Natural killer cell (primary cell): ENCODE results near the gene TMEM130. TPM values are rescaled to one million over a fixed set of nuclear protein-coding genes. Genes with fewer than 3 reads are reported as not detected.

Experiments used
- ATAC-seq, 3 donors: fragments of 150-1000 bp in 2 of 3; fragments of 200-7000 bp in 1 of 3; cut with Tn5 transposase; 1 replicate in 1 of 3; 2 replicates in 2 of 3; pipeline ENCODE4 v1.10.0; 2021; ENCODE audit warnings: mild to moderate bottlenecking in 2 of 3, moderate library complexity in 2 of 3
- DNase-seq, 2 donors: peaks; one replicate each; pipeline versions ENCODE4 v3.0.0 to v3.0.0-alpha.2; 2013 to 2021; ENCODE audit warnings: mixed read lengths in 1 of 2
- H3K27ac ChIP-seq: one replicate; pipeline ENCODE4 v1.5.1; 2013; ENCODE audit warnings: mild to moderate bottlenecking, low read length
- H3K27me3 ChIP-seq: one replicate; pipeline ENCODE4 v1.6.1; 2013; ENCODE audit warnings: low read length; ENCODE audit not compliant: control insufficient read depth, insufficient read depth
- H3K36me3 ChIP-seq: one replicate; pipeline ENCODE4 v1.6.1; 2013; ENCODE audit warnings: low read length; ENCODE audit not compliant: control insufficient read depth, insufficient read depth
- H3K4me1 ChIP-seq: one replicate; pipeline ENCODE4 v1.6.1; 2013; ENCODE audit warnings: low read length; ENCODE audit not compliant: control insufficient read depth, insufficient read depth
- H3K4me3 ChIP-seq: one replicate; pipeline ENCODE4 v1.5.1; 2013; ENCODE audit warnings: low read length
- H3K9me3 ChIP-seq: one replicate; pipeline ENCODE4 v1.6.1; 2013; ENCODE audit warnings: low read length; ENCODE audit not compliant: control insufficient read depth, insufficient read depth
- H3K27ac Mint-ChIP-seq, 2 donors: one replicate each; pipeline ENCODE4 v1.8.0; 2022; ENCODE audit warnings: mild to moderate bottlenecking in 2 of 2, mixed read lengths in 2 of 2, moderate library complexity in 1 of 2
- H3K27me3 Mint-ChIP-seq, 2 donors: one replicate each; pipeline ENCODE4 v1.8.0; 2022; ENCODE audit warnings: low read depth in 2 of 2, mixed read lengths in 2 of 2
- H3K36me3 Mint-ChIP-seq: one replicate; pipeline ENCODE4 v1.8.0; 2022; ENCODE audit warnings: mixed read lengths
- H3K4me1 Mint-ChIP-seq, 2 donors: one replicate each; pipeline ENCODE4 v1.8.0; 2022; ENCODE audit warnings: mixed read lengths in 2 of 2
- H3K4me3 Mint-ChIP-seq: one replicate; pipeline ENCODE4 v1.8.0; 2022; ENCODE audit warnings: mild to moderate bottlenecking, moderate library complexity, mixed read lengths
- H3K9me3 Mint-ChIP-seq, 2 donors: one replicate each; pipeline ENCODE4 v1.8.0; 2022; ENCODE audit warnings: mixed read lengths in 2 of 2
- WGBS: methylation state at CpG from one replicate; pipeline ENCODE4 v1.1.7; 2013; ENCODE audit warnings: missing lambda C conversion rate; ENCODE audit not compliant: insufficient coverage; 5-methylcytosine and 5-hydroxymethylcytosine counted together
- intact Hi-C: fragments of 100-400 bp; cut with micrococcal nuclease; formaldehyde crosslinking; loops from one replicate; pipeline ENCODE4 v1.14.2; 2022
- total RNA-seq, 4 donors: library from RNA; stranded (reverse); fragments of 120-200 nt in 1 of 4; gene quantifications; one replicate each; pipeline versions ENCODE4 v1.2.3 to v1.2.4, GENCODE V29; 2013 to 2022
- TF ChIP-seq, protein P1 (sequence below): fragments of 200-600 bp; IDR thresholded peaks from one replicate; pipeline ENCODE4 v1.8.0; 2022; ENCODE audit warnings: antibody characterized with exemption

The TMEM130 gene
- total RNA-seq, 3 donors from 2014 or later (not counting 1 experiment from before 2014, with no cell fraction given): not detected

DNA sequence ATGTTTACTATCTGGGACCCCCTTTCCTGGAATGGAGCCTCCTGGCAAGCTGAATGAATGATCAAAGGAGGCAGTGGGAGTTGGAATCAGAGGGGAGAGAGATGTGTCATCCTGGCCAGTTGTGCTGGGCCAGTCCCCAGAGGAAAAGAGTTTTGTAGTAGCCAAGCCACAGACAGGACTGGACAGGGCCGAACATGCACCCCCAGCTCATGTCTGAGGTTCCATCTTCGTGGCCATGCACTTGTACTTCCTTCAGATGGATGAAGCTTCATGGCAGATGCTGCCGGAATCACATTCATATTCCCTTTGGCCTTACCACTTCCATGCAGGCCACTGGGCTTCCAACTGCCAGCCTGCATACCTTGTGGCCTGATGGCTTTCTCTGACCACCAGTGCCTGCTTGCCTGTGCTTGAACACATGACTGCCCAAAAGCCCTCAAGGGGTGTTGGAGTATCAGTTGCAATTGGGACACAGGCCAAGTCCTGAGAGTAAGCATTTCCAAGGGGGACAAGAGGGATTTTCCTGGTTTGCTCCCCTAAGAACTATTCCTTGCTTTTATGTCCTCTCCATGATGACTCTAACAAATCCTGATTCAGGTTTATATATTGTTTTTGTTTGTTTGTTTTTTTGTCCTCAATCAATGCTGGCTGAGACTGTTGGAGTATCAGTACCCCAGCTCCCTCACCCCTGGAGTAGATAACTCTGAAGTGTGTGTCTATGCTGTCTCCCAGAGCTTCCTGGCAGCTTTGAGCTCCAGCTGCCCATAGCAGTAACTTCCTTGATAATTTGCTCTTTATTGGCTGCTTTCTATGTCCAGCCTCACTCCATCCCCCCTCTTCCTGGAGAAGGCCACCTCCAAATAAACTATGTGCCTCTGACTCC is 63.6 kb downstream of the TMEM130 start:
- Mint-ChIP-seq H3K9me3 (peaks cover 0 to 2% of the 10 kb centered on the region in 2 donors), H3K27ac (no peak overlapping the region), H3K4me1 (no peaks in the 10 kb centered on the region), H3K27me3 (peaks cover 0 to 5% of the 10 kb centered on the region in 2 donors), H3K36me3 (no peaks in the 10 kb centered on the region), H3K4me3 (no peak overlapping the region)
- DNase-seq (no peak), ATAC-seq (no peak)
- no peak overlapping the region for H3K27ac ChIP-seq
- intact Hi-C loops: no loop called here
- H3K9me3 ChIP-seq: peaks cover 17% of the 10 kb centered on the region
- WGBS: 80% methylated on average over 3 of the region's 3 CpGs
- H3K36me3 ChIP-seq: no peaks in the 10 kb centered on the region
- no peaks in the 10 kb centered on the region for H3K27me3 ChIP-seq
- H3K4me1 ChIP-seq: peaks cover 12% of the 10 kb centered on the region
- H3K4me3 ChIP-seq: no peak overlapping the region
- TF ChIP-seq, protein P1, sequence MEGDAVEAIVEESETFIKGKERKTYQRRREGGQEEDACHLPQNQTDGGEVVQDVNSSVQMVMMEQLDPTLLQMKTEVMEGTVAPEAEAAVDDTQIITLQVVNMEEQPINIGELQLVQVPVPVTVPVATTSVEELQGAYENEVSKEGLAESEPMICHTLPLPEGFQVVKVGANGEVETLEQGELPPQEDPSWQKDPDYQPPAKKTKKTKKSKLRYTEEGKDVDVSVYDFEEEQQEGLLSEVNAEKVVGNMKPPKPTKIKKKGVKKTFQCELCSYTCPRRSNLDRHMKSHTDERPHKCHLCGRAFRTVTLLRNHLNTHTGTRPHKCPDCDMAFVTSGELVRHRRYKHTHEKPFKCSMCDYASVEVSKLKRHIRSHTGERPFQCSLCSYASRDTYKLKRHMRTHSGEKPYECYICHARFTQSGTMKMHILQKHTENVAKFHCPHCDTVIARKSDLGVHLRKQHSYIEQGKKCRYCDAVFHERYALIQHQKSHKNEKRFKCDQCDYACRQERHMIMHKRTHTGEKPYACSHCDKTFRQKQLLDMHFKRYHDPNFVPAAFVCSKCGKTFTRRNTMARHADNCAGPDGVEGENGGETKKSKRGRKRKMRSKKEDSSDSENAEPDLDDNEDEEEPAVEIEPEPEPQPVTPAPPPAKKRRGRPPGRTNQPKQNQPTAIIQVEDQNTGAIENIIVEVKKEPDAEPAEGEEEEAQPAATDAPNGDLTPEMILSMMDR: no peak

DNA sequence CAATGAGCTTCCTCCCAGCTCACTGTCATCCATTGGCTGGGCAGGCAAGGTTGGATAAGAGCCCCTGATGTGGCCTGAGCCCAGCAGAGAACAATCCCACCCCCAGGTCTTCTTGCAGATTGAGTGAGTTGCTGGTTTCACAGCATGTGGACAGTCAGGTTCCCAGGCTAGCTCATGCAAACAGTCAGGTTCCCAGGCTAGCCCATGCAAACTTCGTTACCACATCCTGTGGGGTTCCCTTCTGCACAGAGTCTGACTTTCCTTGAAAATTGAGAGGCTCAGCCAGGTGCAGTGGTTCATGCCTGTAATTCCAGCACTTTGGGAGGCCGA is 67.1 kb downstream of the TMEM130 start:
- Mint-ChIP-seq H3K36me3 (no peaks in the 10 kb centered on the region), H3K9me3 (no peaks in the 10 kb centered on the region), H3K4me3 (no peak overlapping the region), H3K4me1 (no peaks in the 10 kb centered on the region), H3K27me3 (peaks cover 0 to 5% of the 10 kb centered on the region in 2 donors), H3K27ac (no peak overlapping the region)
- ATAC-seq: no peak
- H3K27me3 ChIP-seq: no peaks in the 10 kb centered on the region
- peaks cover 12% of the 10 kb centered on the region for H3K4me1 ChIP-seq
- intact Hi-C loops: no loop called here
- peaks cover 11% of the 10 kb centered on the region for H3K9me3 ChIP-seq
- no peak overlapping the region for H3K27ac ChIP-seq
- H3K4me3 ChIP-seq: no peak overlapping the region
- TF ChIP-seq, protein P1: no peak
- WGBS: 84% methylated on average over 2 of the region's 2 CpGs
- DNase-seq: no peak
- H3K36me3 ChIP-seq: no peaks in the 10 kb centered on the region

DNA sequence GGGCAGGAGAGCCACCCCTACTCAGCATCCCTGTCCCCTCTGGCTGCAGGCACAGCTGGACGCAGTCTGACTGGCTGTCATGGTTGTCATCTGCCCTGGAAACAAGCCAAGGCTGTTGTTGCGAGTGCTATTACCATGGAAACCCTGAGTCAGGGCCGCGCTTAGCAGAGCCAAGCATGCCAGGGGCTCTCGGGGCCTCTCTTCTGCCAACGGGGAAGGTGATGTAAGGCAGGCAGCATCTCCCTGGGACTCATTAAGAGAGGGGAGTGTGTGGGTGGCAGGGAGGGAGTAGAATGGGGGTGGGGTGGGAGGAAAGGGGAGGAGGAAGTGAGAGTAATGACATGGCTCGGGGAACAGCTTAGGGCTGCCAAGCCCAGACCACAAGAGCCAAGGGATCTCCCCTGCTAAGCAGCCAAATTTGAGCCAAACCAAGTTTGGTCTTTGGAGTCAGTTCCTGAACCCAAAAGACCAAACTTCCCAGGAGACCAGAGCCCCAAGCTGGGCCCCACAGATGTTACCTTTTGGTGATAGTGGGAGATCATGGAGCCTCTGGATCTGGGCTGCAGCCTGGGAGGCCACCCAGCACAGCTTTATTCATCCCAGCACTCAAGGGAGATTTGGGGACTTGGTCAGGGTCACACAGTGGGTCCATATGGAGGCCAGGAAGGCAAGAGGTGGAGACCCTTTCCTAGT is 67.6 kb downstream of the TMEM130 start:
- Mint-ChIP-seq H3K4me1 (no peaks in the 10 kb centered on the region), H3K9me3 (no peaks in the 10 kb centered on the region), H3K27me3 (peaks cover 0 to 3% of the 10 kb centered on the region in 2 donors), H3K27ac (no peak overlapping the region), H3K36me3 (no peaks in the 10 kb centered on the region), H3K4me3 (no peak overlapping the region)
- Histone ChIP-seq H3K27ac (no peak overlapping the region), H3K4me3 (no peak overlapping the region), H3K4me1 (peaks cover 12% of the 10 kb centered on the region), H3K36me3 (no peaks in the 10 kb centered on the region), H3K9me3 (peaks cover 11% of the 10 kb centered on the region), H3K27me3 (no peaks in the 10 kb centered on the region)
- intact Hi-C loops: no loop called here
- DNase-seq (peak in 1 of 2 donors; percentile 20), ATAC-seq (peak; percentile 24 to 42 (median 34))
- TF ChIP-seq, protein P1: no peak
- 5% methylated on average over 7 of the region's 7 CpGs for WGBS
